Prostate gland (tissue), 2 donors: ENCODE results near the gene MTMR6.

Source experiments
- POLR2AphosphoS5 ChIP-seq: sonication (generic); formaldehyde crosslinking; IDR thresholded peaks from one replicate; pipeline ENCODE4 v1.6.1; 2017; ENCODE audit warnings: antibody characterized with exemption
- TF ChIP-seq, protein P1 (sequence below), 4 experiments: fragments of 200-600 bp in 2 of 4; fragments of 450-650 bp in 2 of 4; sonication (generic) in 2 of 4; IDR thresholded peaks; 1 replicate in 3 of 4; 2 replicates in 1 of 4; pipeline ENCODE4 v1.5.1; 2016 to 2019; ENCODE audit warnings: antibody characterized with exemption in 4 of 4, mild to moderate bottlenecking in 2 of 4, moderate library complexity in 2 of 4

DNA sequence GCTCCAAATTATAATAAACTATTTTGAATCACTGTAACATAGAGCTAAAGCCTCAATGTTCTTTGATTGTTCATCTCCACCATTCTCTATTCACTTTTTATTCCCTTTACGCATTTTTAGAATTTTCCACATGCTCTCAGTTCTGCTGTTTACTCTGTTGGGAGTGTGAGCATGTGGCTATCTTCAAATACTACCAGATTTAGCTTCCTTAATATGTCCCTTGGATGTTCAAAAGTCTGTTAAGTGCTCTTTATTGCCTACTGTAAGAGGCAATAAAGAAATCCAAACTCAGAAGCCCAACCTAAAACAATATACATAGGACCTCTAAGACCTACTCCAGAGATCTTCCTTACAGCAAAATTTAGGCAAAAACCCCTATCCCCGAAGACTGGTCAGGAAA lies 34.5 kb downstream of the MTMR6 start:
- TF ChIP-seq, protein P1, sequence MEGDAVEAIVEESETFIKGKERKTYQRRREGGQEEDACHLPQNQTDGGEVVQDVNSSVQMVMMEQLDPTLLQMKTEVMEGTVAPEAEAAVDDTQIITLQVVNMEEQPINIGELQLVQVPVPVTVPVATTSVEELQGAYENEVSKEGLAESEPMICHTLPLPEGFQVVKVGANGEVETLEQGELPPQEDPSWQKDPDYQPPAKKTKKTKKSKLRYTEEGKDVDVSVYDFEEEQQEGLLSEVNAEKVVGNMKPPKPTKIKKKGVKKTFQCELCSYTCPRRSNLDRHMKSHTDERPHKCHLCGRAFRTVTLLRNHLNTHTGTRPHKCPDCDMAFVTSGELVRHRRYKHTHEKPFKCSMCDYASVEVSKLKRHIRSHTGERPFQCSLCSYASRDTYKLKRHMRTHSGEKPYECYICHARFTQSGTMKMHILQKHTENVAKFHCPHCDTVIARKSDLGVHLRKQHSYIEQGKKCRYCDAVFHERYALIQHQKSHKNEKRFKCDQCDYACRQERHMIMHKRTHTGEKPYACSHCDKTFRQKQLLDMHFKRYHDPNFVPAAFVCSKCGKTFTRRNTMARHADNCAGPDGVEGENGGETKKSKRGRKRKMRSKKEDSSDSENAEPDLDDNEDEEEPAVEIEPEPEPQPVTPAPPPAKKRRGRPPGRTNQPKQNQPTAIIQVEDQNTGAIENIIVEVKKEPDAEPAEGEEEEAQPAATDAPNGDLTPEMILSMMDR (IDR thresholded peaks at IDR 0.05): no peak
- no peak for TF ChIP-seq POLR2AphosphoS5
